Fibroblast of lung (primary cell): ENCODE results near the gene POGLUT3. TPM values are rescaled to one million over a fixed set of nuclear protein-coding genes. Genes with fewer than 3 reads are reported as not detected.

Source experiments
- DNase-seq, 2 donors: peaks; one replicate each; pipeline versions ENCODE4 v3.0.0 to v3.0.0-alpha.2; 2010; ENCODE audit warnings: low read depth in 2 of 2
- H2AFZ ChIP-seq: 2 replicates; pipeline ENCODE4 v1.5.1; 2012; ENCODE audit warnings: low read length, control low read depth, inconsistent platforms
- H3K27ac ChIP-seq: 2 replicates; pipeline ENCODE4 v1.5.1; 2011; ENCODE audit warnings: low read length, control low read depth; ENCODE audit not compliant: insufficient read depth
- H3K27me3 ChIP-seq: 2 replicates; pipeline ENCODE4 v1.5.1; 2011; ENCODE audit warnings: mild to moderate bottlenecking, low read length; ENCODE audit not compliant: control insufficient read depth, insufficient read depth
- H3K36me3 ChIP-seq: 2 replicates; pipeline ENCODE4 v1.5.1; 2011; ENCODE audit warnings: low read length; ENCODE audit not compliant: control insufficient read depth, insufficient read depth
- H3K4me1 ChIP-seq: 2 replicates; pipeline ENCODE4 v1.5.1; 2011; ENCODE audit warnings: low read length; ENCODE audit not compliant: control insufficient read depth, insufficient read depth; ENCODE audit errors: extremely low read depth
- H3K4me2 ChIP-seq: 2 replicates; pipeline ENCODE4 v1.5.1; 2011; ENCODE audit warnings: low read length, control low read depth; ENCODE audit not compliant: insufficient read depth; ENCODE audit errors: extremely low read depth
- H3K4me3 ChIP-seq, 4 experiments: fragments of 200-600 bp in 1 of 4; sonication (generic) in 1 of 4; replicated peaks in 1 of 4; 2 replicates each; pipeline ENCODE4 v1.5.1; 2011 to 2016; ENCODE audit warnings: low read length in 4 of 4, low read depth in 3 of 4, mild to moderate bottlenecking in 3 of 4, control low read depth in 2 of 4, inconsistent platforms in 1 of 4, mixed read lengths in 1 of 4; ENCODE audit not compliant: insufficient read depth in 1 of 4; ENCODE audit errors: control extremely low read depth in 1 of 4
- H3K79me2 ChIP-seq: 2 replicates; pipeline ENCODE4 v1.5.1; 2012; ENCODE audit warnings: mild to moderate bottlenecking, low read length, inconsistent platforms; ENCODE audit not compliant: control insufficient read depth, insufficient read depth
- H3K9ac ChIP-seq: 2 replicates; pipeline ENCODE4 v1.5.1; 2011; ENCODE audit warnings: mild to moderate bottlenecking, low read length, control low read depth; ENCODE audit not compliant: insufficient read depth
- H3K9me3 ChIP-seq: 2 replicates; pipeline ENCODE4 v1.5.1; 2012; ENCODE audit warnings: low read depth, low read length; ENCODE audit not compliant: control insufficient read depth, insufficient read depth
- H4K20me1 ChIP-seq: 2 replicates; pipeline ENCODE4 v1.5.1; 2011; ENCODE audit warnings: low read length; ENCODE audit not compliant: control insufficient read depth, insufficient read depth; ENCODE audit errors: extremely low read depth
- EZH2 ChIP-seq: IDR thresholded peaks from 2 replicates; pipeline ENCODE4 v1.5.1; 2012; ENCODE audit warnings: low read length, control low read depth, mild to moderate bottlenecking; ENCODE audit errors: missing control alignments
- polyA plus RNA-seq, 2 donors: library from polyadenylated mRNA; depleted of rRNA in 1 of 2; stranded (reverse) in 1 of 2; unstranded in 1 of 2; fragments of >200 nt; gene quantifications; 2 replicates each; pipeline ENCODE4 v1.2.1, GENCODE V29; 2011 to 2012; ENCODE audit warnings: missing spikeins in 1 of 2
- total RNA-seq: library from RNA; depleted of rRNA; stranded (reverse); fragments of >200 nt; gene quantifications from 2 replicates; pipeline ENCODE4 v1.2.1, GENCODE V29; 2014
- TF ChIP-seq, protein P1 (sequence below), 2 donors: IDR thresholded peaks in 1 of 2; conservative IDR thresholded peaks in 1 of 2; 1 replicate in 1 of 2; 2 replicates in 1 of 2; pipeline ENCODE4 v1.5.1; 2011 to 2012; ENCODE audit warnings: low read length in 2 of 2, control low read depth in 1 of 2, inconsistent platforms in 1 of 2, low read depth in 1 of 2, mild to moderate bottlenecking in 1 of 2

Gene POGLUT3
- total and polyA plus RNA-seq, 2 donors (not counting 1 experiment from before 2014, with no cell fraction given) = 41.1 to 81.0 TPM

DNA sequence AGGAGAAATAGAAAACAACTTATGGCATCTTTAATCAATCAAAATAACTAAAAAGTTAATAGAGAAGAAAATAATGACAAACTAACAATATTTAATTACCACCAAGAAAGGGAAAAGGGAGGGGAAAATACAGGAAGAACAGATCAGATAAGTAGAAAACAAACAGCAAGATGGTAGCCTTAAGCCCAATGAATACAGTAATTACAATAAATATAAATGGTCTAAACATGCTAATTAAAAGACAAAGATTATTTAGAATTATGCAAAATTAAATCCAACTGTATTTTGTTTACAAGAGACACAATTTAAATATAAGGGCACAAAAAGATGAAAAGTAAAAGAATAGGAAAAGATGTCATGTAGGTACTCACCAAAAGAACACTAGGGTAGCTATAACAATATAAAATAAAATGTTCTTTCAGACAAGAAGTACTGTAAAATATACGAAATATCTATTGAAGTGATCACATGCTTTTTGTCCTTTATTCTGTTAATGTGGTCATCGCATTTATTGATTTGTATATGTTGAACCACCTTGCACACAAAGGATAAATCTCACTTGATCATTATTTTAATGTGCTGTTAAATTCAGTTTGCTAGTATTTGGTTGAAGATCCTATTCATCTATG is 44.9 kb downstream of the POGLUT3 start:
- no peak overlapping the region for H3K27ac ChIP-seq
- H3K9me3 ChIP-seq = no peaks in the 10 kb centered on the region
- H3K9ac ChIP-seq = no peak overlapping the region
- no peaks in the 10 kb centered on the region for H4K20me1 ChIP-seq
- H3K4me3 ChIP-seq = no peak overlapping the region
- H3K27me3 ChIP-seq = no peaks in the 10 kb centered on the region
- H2AFZ ChIP-seq = no peak overlapping the region
- no peaks in the 10 kb centered on the region for H3K79me2 ChIP-seq
- no peak for DNase-seq
- no peak for TF ChIP-seq EZH2
- TF ChIP-seq, protein P1, sequence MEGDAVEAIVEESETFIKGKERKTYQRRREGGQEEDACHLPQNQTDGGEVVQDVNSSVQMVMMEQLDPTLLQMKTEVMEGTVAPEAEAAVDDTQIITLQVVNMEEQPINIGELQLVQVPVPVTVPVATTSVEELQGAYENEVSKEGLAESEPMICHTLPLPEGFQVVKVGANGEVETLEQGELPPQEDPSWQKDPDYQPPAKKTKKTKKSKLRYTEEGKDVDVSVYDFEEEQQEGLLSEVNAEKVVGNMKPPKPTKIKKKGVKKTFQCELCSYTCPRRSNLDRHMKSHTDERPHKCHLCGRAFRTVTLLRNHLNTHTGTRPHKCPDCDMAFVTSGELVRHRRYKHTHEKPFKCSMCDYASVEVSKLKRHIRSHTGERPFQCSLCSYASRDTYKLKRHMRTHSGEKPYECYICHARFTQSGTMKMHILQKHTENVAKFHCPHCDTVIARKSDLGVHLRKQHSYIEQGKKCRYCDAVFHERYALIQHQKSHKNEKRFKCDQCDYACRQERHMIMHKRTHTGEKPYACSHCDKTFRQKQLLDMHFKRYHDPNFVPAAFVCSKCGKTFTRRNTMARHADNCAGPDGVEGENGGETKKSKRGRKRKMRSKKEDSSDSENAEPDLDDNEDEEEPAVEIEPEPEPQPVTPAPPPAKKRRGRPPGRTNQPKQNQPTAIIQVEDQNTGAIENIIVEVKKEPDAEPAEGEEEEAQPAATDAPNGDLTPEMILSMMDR (conservative IDR thresholded peaks at IDR 0.05 in 1 of 2, IDR thresholded peaks at IDR 0.05 in 1 of 2; ENCODE audit: low read depth in 1 of 2, low read length in 2 of 2) = no peak
- no peaks in the 10 kb centered on the region for H3K36me3 ChIP-seq
- H3K4me1 ChIP-seq = no peaks in the 10 kb centered on the region
- no peak overlapping the region for H3K4me2 ChIP-seq

Other genes starting within 250 kb of the POGLUT3 start
- gene C11orf65, start 30.9 kb downstream of the POGLUT3 start, total RNA-seq = 1.8 and 2.3 TPM in 2 replicates
- 0.54 and 0.75 TPM in 2 replicates for gene C11orf65, start 30.9 kb downstream of the POGLUT3 start, polyA plus RNA-seq
- gene EXPH5, start 95.4 kb upstream of the POGLUT3 start, total RNA-seq = 1.8 and 11.2 TPM in 2 replicates
- 2.9 and 3.4 TPM in 2 replicates for gene EXPH5, start 95.4 kb upstream of the POGLUT3 start, polyA plus RNA-seq
- gene DDX10, start 166.7 kb upstream of the POGLUT3 start, total RNA-seq = 18.5 and 20.3 TPM in 2 replicates
- 20.7 and 27.7 TPM in 2 replicates for gene DDX10, start 166.7 kb upstream of the POGLUT3 start, polyA plus RNA-seq